Hematopoietic multipotent progenitor cell treated with erythropoietin and hydrocortisone succinate and interleukin-3 and kit ligand, for 17 days (in vitro differentiated cells): ENCODE results near the gene FOXE3.
"Not testable (repeated sequence)": the region's sequence is repeated elsewhere in the genome, so short reads cannot be mapped to it uniquely, and the experiment has no call there.

Experiments
- DNase-seq: peaks from one replicate; pipeline ENCODE4 v3.0.0-alpha.2; 2015; ENCODE audit warnings: low spot score

FOXE3 gene

DNA sequence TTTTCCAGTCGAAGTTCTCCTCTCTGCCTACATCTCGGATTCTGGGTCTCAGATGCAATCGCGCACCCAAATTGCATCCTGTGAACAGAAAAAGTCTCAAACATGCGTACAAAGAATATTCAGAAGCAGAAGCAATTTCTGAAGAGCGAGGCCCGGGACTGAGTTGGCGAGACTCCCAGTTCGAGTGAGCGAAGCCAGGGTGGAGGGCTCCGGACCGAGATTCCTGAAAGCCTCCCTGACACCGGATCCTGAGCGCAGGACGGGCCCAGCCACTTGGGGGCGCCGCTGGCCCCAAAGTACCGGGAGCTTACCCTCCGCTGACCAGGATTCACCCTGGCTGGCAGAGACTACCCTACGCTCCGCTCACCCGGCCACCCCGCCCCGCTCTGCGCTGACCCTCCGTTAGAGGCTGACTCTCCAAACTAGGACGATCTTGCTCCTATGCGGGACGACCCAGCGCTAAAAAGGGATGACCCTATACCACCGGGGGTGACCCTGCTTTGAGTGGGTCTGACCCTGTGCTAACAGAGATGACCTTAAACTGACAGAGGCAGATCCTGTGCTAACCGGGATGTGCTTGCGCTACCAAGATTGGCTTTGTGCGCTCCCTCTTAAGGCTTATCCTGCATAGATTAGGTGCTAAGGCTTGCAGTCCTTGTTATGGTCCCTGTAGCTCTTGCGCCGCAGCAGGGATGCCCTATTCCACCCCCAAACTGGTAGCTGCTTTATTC, 33.9 kb downstream of the FOXE3 start:
- DNase-seq = no peak

DNA sequence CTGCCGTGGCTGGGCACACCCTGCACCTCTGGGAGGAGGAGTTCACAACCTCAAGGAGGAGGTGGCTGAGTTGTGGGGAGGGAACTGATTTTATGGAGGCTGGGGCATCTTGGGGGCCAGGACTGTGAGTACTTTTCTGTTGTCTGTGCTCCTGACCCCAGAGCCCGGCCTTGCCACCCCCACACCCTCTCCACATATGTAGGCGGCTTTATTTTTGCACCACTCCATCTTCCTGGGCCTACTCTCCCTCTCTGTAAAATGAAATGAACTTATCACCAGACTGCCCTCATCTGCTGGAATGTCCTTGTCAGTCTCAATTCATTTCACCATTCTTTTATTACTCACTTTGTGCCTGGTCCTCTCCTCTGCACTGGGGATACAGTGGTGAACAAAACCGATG, 34.5 kb downstream of the FOXE3 start:
- no peak for DNase-seq

DNA sequence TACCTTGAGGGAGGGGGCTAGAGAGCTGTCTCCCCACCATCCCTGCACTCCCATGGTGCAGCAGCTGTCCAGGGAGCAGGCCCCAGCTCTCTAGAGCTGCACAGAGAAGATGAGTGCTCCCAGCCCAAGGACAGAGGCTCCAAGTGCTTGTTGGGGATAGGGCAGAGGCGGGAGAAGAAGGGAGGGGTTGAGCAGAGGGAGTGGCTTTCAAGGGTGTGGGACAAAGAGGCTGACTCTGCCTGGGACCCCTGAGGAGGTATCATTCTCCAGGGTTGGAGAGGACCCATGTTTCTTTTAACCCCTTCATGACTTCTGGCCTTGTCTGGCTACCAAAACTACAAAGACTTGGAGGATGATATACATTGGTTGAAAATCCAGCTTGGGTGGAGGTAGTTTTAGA, 36.3 kb downstream of the FOXE3 start:
- DNase-seq = no peak

DNA sequence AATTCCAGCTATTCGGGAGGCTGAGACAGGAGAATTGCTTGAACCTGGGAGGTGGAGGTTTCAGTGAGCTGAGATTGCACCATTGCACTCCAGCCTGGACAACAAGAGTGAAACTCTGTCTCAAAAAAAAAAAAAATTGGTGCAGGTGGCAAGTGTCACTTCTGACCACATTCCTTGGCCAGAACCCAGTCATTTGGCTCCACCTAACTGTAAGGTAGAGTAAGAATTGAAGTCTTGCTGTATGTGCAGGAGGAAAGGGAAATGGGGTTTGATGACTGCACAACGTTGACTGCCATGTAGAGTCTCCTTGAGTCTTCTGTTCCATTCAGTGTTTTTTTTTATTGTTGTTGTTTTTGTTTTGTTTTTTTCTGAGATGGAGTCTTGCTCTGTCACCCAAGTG, 37.8 kb downstream of the FOXE3 start:
- DNase-seq = not testable (repeated sequence)

DNA sequence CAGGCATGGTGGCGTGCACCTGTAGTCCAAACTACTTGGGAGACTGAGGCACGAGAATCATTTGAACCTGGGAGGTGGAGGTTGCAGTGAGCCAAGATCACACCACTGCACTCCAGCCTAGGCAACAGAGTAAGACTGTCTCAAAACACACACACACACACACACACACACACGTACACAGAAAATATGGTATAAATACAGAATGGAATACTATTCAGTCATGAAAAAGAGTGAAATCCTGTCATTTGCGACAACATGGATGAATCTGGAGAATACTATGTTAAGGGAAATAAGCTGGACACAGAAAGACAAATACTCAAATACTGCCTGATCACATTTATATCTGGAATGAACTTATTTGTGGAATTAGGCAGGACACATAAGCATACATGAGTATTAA, 40.2 kb downstream of the FOXE3 start:
- DNase-seq = no peak

DNA sequence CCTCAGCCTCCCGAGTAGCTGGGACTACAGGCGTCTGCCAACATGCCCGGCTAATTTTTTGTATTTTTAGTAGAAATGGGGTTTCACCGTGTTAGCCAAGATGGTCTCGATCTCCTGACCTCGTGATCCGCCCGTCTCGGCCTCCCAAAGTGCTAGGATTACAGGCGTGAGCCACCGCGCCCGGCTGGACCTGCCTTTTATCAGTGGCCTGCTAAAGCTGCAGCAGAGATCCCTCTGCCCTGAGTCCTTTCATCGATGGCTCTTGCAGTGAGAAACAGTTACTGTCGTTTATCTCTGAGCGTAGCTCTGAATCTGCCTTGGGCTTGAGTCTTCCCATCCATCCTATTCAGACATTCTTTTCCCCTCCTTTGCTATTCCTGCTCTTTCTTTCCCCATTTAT, 41.5 kb downstream of the FOXE3 start:
- not testable (repeated sequence) for DNase-seq

DNA sequence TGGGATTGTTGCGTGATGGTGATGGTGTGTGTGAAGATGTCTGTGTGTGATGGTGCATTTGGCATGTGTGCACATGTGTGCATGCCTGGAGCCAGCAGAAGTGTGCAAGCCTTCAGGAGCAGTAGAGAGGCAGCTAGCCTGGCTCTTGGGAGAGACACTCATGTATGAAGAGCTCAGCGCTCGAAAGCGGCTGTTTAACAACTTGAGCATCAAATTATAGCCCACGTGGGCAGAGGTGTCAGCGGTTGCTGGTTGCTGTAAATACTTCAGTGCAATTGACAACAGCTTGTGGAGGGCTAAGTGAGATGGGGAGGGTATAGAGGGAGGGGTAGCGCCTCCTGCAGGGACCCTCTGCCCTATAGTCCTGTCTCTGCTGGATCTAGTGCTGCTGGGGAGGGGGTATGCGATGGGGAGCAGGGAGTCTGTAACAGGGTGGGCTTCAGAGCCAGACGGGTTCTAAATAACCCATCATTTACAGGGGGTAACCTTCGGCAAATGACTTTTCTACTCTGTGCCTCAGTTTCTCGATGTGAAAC, 43.2 kb downstream of the FOXE3 start:
- no peak for DNase-seq

DNA sequence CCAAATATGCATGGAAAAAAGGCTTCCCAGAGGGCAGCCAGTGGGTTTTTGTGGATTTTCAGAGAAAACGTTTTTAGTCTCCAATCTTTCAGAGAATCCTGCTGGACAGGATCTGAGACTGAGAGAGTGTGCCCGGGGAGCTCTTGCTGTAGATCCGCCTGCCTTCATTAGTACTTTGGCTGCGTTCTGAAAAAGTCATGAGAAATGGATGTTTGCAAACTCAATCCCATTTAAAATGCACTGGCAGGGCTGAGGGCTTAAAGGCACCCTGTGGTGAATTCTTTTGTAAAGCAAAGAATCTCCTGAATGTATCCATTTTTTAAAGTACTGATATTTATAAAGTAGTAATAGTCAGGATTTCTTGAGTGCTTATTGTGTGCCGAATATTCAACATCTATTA, 44.0 kb downstream of the FOXE3 start:
- DNase-seq = no peak

DNA sequence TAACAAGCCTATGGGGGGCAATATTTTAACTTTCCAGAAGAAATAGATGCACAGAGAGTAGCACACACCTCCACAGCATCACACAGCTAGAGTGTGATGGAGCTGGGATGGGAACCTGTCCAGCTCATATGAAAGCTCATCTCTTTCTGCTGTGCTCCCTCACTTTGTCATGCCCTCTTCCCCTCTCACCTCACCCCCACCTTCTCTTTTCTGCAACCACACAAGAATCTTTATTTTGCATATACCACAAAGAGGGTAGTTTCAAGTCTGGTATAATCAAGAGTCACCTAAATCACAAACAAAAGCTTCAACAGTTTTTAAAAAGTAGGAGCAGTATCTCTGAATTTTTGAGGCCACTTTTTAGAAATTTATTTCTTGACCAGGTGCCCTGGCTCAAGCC, 44.4 kb downstream of the FOXE3 start:
- DNase-seq = no peak

DNA sequence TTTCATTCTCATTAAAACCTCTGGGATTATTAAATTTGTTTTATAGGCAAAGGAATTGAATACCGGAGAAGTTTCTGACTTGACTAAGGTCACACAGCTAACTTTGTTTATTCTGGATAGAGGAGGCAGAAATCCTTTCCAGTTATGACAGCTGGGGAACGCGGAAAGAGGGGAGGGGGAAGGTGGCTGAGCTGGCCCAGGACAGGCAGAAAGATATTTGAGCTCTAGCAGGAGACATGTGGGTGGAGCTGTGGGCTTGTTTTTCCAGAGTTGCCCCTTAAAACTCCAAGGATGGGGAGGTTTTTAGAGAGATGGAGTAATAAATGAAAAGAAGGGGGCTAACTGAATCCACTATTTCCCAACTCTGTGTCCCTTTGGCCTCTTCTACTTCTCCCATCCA, 49.5 kb downstream of the FOXE3 start:
- DNase-seq = no peak
